HG02763 (cell line): Measurements from ENCODE around the gene KIF26B.

Experiments used
- ATAC-seq: cut with Tn5 transposase; IDR thresholded peaks from one replicate; pipeline ENCODE4 v1.9.1; 2021; ENCODE audit warnings: mild to moderate bottlenecking, moderate library complexity; ENCODE audit not compliant: unreplicated experiment

The KIF26B gene

DNA sequence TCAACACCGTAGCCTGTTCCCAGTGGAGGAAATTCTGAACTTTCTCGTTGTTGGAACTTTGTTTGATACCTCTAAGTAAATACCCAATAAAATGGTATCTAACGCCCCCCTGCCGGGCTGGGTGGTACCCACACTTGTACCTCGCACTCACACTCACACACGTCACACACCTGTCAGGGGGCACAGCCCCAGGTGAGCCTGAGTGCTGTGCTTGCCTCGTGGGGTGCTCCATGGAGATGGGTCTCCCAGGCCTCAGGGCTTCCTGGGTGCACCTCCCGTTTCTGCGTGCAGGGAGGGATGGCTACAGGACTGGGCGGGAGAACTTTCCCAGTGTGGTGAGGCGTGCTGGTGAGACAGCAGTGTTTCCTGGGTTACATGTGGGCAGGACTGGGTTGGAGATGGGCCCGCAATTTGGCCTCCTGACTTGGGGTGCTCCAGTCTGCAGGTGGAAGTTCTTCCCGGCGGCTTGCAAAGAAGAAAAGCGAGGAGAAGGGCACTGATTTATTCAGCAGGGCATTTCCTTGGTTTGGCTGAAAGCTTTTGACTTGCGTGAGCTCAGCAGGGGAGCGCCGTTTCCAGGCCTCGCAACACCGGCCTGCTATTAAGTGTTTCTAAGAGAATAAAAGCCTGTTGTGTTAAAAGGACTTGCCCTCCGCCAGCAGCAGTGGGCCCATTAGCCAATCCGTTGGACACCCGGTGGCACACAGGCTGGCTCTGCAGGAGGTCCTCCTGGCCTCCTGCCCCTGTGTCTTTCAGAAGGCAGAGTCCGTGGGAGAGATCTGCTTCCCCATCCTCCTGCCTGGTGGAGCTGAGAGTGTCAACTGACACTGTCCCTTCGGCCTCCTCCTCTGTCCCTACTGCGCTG is 79.7 kb downstream of the KIF26B start:
- no peak for ATAC-seq

- no peak for ATAC-seq
These were observed 80.4 kb downstream of the KIF26B start for GRCh38 chr1:245235156-245235555.

GRCh38 chr1:245240648-245241165 is 85.9 kb downstream of the KIF26B start:
- no peak for ATAC-seq

DNA sequence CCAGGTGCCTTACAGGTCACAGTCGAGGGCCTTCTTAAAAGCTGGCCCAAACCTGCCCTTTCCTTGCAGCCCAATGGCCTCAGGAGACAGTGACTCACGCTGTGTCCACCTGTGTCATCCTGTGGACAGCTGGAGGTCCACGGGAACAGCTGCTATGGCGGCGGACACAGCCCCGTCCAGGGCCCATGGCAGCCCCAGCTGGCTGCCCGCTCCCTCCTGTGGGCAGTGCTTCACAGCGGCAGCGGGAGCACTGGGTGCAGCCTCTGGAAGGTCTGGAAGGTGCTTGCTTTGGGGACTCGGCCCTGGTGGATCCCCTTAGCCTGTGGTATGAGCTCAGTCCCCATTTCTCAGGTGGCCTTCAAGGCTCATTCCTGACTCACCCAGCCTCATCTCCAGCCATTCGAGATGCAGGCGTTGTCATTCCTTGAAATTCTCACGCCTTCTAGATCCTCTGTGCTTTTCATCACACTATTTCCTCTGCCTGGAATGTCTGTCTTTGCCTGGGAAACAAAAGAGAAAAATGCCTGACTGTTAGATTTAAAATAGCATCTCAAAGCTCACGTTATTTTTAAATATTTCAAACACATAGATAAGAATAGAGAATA is 86.8 kb downstream of the KIF26B start:
- no peak for ATAC-seq

- ATAC-seq, result no peak
These were observed 88.2 kb downstream of the KIF26B start for GRCh38 chr1:245242989-245243388.

GRCh38 chr1:245245021-245245667 is 90.4 kb downstream of the KIF26B start:
- ATAC-seq, result no peak

DNA sequence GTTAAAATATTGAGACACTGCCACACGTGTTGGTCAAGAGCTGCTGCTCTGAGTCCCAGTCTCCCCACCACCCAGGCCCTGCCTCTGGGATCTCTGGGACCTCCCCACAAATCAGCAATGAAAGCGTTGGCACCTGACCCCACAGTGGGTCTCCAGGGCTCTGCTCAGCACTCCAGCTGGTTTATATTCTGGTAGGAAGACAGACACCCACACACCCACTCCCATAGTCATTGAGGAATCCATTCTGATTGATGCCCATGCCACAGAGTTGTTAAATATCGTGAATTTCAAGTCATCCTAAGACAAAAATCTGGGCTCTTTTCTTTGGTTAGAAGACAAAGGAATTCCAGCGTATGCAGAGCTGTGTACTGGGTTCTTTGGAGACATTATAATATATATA is 91.6 kb downstream of the KIF26B start:
- ATAC-seq, result no peak

DNA sequence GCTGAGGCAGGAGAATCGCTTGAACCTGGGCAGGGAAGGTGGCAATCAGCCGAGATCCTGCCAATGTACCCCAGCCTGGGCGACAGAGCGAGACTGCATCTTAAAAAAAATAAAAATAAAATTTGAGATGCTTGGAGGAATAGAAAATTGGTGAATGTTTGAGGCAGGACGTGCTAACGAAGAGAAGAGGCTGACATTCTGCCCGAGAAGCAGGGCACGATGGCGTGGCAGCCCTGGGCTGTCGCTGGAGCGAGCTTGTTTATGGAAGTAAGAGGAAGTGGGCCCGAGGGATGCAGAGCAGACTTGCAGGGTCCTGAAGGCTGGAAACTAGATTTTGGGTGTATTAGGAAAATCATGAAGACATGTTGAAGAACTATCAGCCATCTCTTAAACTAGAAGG is 92.6 kb downstream of the KIF26B start:
- ATAC-seq, result no peak

DNA sequence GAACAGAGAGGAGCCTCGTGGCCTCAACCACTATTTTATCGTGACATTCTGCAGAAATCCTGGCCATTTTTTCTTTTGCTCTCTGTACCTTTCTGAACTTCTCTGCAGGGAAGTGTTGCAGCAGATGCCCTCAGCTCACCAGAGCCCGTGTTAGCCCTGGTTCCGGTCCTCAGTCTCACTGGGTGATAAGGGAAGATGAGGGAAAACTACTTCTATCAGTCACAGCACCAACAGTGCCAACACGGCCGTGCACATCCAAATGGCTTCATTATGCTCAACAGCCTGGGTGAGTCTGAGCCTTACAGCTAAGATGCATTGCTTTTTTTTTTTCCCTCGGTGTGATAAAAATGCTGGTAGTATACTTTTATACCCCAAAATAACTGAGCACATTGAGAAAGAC is 93.0 kb downstream of the KIF26B start:
- no peak for ATAC-seq

GRCh38 chr1:245248231-245248731 is 93.5 kb downstream of the KIF26B start:
- ATAC-seq, result no peak

DNA sequence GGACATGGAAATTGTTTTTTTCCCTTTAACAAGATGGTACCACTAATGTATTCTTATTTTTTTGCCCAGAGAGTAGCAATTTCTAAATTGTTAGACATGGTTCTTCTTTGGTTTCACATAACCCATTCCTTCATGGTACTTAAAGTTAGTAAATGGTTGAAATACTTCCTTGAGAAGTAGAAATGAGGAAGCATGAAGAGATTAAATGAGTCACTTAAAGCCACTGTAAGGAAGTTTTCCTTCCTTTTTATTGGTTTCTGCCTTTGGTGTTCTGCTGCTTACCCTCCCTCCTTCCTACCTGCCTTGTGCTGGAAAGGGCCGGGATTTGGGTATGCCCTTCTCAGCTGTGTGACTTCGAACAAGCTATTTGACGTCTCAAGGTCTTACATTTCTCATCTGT is 101.0 kb downstream of the KIF26B start:
- no peak for ATAC-seq

DNA sequence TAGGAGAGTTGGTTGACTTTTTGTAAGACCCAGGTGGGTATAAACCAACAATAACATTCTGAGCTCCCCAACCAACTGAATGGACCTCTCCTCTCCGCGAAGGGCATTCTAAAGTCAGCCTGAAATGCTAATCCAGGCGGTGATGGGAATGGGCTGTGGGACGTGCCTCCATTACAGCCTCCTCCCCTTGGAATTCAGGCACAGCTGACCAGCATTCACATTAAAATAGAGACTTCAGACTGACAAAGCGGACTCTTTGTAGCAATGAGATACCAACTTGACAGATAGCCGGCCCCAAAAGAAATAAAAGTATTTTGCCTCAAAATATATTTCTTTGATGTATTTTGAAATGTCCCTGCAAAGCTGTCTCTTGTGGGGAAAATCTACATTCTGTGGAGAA is 101.7 kb downstream of the KIF26B start:
- ATAC-seq, result no peak

DNA sequence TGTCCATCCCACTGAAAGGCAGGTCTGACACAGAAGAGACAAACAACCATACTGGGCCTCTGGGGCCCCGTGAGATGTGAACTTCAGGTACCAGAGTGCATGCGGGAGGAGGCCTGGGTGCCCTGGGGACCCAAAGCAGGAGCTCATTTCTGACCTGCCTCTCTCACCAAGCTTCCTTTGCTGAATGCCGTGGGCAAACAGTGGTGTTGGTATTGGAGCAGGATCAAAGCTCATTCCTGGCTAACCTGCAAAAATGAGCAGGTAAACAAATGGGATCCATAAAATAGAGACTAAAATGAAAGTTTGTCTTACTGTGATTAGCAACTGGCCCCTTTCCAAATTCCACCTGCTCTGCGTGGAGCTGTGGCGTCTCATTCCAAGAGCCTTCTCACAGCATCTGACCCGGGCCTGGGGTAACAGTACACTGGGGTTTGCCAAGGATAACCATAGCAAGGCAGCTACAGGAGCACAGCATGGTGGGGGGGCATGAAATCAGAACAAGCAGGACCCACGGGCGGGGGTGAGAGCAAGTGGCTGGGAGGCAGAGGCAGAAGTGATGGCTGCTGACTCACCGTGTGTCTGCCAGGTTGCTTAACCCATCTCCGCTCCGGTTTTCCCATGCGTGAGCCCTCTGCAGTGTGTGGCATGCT is 103.6 kb downstream of the KIF26B start:
- ATAC-seq, result no peak

- ATAC-seq, result no peak
These were observed 105.5 kb downstream of the KIF26B start for GRCh38 chr1:245260110-245260882.

GRCh38 chr1:245260883-245261282 is 106.1 kb downstream of the KIF26B start:
- no peak for ATAC-seq

DNA sequence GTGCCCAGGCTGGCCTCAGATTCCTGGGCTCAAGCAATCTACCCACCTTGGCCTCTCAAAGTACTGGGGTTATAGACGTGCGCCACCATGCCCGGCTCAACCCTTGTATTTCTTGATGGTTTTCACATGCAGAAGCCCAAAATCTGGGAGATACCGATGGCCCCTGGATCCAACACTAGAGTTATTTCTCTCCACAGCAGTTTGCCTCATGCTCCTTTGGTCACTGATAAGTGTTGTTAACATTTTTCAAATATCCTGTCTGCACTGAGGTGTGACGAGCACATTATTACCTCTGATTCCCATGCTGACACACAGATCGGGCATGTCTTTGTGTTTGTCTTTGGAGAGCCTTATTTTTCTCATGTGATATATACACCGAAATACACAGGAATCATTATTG is 107.0 kb downstream of the KIF26B start:
- ATAC-seq, result no peak

GRCh38 chr1:245263529-245264095 is 108.8 kb downstream of the KIF26B start:
- ATAC-seq, result no peak

GRCh38 chr1:245264226-245264625 is 109.4 kb downstream of the KIF26B start:
- ATAC-seq, result no peak

GRCh38 chr1:245266105-245266504 is 111.3 kb downstream of the KIF26B start:
- no peak for ATAC-seq

DNA sequence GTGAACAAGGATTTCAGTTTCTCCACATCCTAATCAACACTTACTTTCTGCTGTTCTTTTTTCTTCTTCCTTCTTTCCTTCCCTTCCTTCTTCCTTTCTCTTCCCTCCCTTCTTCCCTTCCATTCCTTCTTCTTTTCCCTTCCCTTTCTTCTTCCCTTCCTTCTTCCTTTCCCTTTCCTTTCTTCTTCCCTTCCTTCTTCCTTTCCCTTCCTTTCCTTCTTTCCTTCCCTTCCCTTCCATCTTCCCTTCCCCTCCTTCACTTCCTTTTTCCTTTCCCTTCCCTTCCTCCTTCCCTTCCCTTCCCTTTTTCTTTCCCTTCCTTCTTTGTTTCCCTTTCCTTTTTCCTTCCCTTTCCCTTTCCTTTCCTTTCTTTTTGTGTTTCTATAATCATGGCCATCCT is 115.3 kb downstream of the KIF26B start:
- ATAC-seq, result no peak
